ENCODE measurements around the gene CA6.

DNA sequence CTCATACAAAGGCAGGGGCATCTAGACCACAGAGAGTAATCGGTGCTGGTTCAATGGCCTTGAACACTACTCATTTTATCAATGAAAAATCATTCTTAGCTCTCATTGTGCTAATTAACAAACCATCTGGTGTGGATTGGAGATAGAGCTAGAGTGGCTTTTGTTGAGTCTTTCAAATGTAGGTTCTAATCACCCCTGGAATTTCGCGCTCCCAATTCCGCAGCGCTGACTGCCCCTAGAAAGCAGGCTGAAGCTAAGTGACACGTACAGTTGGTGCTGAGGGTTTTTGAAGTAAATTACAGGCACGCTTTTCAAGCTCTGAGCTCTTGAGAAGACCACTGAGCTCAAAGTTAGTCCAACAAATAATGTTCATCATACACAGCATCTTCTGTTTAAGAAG, 31.2 kb upstream of the CA6 start:
- TF ChIP-seq GATA2 (IDR thresholded peaks at IDR 0.05; ENCODE audit: low read depth, low read length) (no peak), GATA3 (IDR thresholded peaks at IDR 0.05; ENCODE audit: low read depth, low read length) (no peak)

Data from SH-SY5Y (cell line).